Measurements from ENCODE around the gene PPT2.
A peak's percentile ranks its signal among the peaks of the same experiment; 100 is the strongest.
"Not testable (repeated sequence)": the region's sequence is repeated elsewhere in the genome, so short reads cannot be mapped to it uniquely, and the experiment has no call there.

PPT2 gene

GRCh38 chr6:32177788-32178546, 24.0 kb downstream of the PPT2 start, which contains the start of gene RNF5:
RNF5 (plus strand) TSS chr6:32178405; CDS start chr6:32178512, 107 bp downstream.
- peak; percentile 92 for DNase-seq

- DNase-seq, result no peak
Measured at GRCh38 chr6:32178547-32179440, 24.9 kb downstream of the PPT2 start.

DNA sequence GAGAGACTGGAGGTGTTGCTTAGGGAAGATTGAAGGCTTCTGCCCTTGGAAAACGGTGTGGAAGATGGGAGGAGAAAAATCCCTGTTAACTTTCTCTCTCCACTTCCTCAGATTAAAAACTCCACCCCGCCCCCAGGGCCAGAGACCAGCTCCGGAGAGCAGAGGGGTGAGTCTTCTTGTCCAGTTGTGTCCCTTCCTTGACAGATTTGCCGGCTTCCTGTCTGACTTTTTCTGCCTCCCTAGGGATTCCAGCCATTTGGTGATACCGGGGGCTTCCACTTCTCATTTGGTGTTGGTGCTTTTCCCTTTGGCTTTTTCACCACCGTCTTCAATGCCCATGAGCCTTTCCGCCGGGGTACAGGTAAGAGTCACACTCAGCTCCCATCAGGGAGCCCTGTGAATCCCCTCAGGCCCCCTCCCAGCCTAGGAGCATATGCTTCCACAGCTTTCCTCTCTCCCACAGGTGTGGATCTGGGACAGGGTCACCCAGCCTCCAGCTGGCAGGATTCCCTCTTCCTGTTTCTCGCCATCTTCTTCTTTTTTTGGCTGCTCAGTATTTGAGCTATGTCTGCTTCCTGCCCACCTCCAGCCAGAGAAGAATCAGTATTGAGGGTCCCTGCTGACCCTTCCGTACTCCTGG, 25.9 kb downstream of the PPT2 start:
- DNase-seq, result no peak

GRCh38 chr6:32181148-32181702, 27.3 kb downstream of the PPT2 start:
- no peak for DNase-seq

- no peak for DNase-seq
Measured at GRCh38 chr6:32181915-32182529, 28.1 kb downstream of the PPT2 start.

- no peak for DNase-seq
Measured at GRCh38 chr6:32182555-32182981, 28.6 kb downstream of the PPT2 start.

GRCh38 chr6:32183030-32183429, 29.1 kb downstream of the PPT2 start:
- no peak for DNase-seq

GRCh38 chr6:32183483-32184083, 29.6 kb downstream of the PPT2 start:
- no peak for DNase-seq

- DNase-seq, result no peak
Measured at GRCh38 chr6:32184084-32184640, 30.2 kb downstream of the PPT2 start, which contains the start of gene AGER. AGER (minus strand) TSS chr6:32184253; CDS start chr6:32184222, 31 bp downstream.

GRCh38 chr6:32185681-32186131, 31.8 kb downstream of the PPT2 start:
- peak; percentile 69 for DNase-seq

- not testable (repeated sequence) for DNase-seq
Measured at GRCh38 chr6:32186151-32186840, 32.4 kb downstream of the PPT2 start.

DNA sequence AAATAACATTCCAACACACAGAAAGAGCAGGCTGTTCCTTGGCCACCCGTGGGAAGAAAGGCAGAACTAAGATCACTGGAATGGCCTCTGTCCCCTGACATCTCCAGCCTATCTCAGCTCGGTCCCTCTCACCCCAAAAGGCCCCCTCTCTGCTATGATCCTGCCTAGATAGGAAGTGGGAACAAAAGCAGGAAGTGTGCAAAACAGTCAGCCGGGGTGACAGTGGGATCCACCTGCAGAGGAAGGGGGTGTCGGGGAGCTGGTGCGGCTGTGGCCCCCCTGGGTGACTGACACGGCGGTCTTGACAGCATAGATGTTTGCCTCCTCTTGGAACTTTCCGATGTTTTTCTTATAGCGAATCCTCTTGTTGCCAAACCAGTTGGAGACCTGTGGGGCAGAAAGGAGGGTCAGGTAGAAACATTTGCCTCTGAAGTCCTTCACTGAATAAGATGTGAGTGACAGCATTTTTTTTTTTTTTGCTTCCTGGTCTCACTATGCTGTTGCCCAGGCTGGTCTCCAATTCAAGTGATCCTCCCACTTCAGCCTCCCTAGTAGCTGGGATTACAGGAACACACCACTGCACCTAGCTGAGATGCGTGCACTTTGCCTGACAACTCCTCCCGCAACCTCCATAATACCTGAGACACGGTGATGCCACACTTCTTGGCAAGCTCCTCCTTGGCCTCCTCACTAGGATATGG, 33.2 kb downstream of the PPT2 start:
- no peak for DNase-seq

- not testable (repeated sequence) for DNase-seq
Measured at GRCh38 chr6:32187725-32188380, 33.9 kb downstream of the PPT2 start.

DNA sequence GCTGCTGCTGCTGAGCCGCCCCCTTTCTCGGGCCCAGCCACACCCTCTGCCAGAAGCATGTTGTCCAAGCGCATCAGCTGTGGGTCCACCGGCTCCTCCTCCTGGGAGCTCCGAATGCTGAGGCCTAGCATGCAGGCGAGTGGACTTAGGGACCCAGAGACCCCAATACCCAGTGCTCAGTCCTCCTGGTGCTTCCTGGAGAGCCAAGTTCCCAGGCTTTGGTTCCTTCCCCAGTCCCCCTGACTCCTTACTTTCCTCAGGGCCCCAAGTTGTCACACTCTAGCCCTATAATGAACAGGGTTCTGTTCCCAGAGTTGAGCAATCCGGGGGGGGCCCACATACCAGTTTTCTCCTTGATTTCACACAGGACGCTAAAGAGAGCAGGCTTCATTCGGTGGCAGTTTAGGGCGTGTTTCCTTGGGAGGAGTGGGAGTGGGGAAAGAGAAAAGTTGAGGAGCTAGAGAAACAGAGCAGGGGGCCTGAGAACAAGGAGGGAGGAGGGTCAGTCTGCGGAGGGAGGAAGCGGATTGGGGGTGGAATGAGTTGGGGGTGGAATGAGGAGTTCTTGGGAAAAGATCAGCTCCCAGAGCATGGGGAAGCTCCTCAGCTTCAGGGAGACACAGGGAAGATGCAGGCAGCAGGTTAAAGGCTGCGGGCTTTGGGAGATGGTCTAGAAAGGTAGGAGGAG, 34.6 kb downstream of the PPT2 start:
- DNase-seq, result no peak

GRCh38 chr6:32189069-32189741, 35.3 kb downstream of the PPT2 start:
- no peak for DNase-seq

DNA sequence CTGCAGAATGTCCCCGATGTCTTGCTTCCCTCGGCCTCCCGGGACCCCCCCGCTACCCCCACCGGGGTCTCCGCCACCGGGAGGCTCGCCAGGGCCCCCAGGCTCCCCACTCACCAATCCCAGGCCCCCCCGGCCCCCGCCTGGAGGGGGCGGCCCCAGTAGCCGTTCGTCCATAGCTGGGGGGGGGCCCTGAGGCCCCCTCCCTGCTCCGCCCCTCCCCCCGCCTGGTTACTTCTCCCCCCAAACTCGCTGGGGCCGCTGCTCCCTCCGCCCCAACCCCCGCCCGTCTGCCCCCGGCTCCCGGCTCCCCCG, 35.8 kb downstream of the PPT2 start:
- no peak for DNase-seq

- DNase-seq, result peak; percentile 83
Measured at GRCh38 chr6:32190054-32190851, 36.3 kb downstream of the PPT2 start, which contains the start of gene PBX2. PBX2 (minus strand) TSS chr6:32190202; CDS start chr6:32189915, 287 bp downstream.
